Occipital lobe (tissue), 3 donors: ENCODE measurements around the gene SERINC1. TPM values are rescaled to one million over a fixed set of nuclear protein-coding genes. Genes with fewer than 3 reads are reported as not detected.

Experiments used
- DNase-seq: peaks from one replicate; lab custom pipeline; 2025; lab: John Stamatoyannopoulos, UW
- small RNA-seq: library from RNA; depleted of rRNA; stranded (forward); fragments of <200 nt; gene quantifications from one replicate; pipeline ENCODE3, GENCODE V24; 2014
- total RNA-seq: library from RNA; depleted of rRNA; stranded (reverse); fragments of >200 nt; gene quantifications from one replicate; pipeline ENCODE4 v1.2.3, GENCODE V29; 2014

SERINC1 gene
- total RNA-seq, 1 donor from 2014 or later = 735 TPM

GRCh38 chr6:122393351-122393896 is 78.2 kb downstream of the SERINC1 start:
- DNase-seq = no peak

Small RNAs within 50 kb of the gene (small RNA-seq; reads per million reads assigned to genes)
- not detected for gene Z99129.1

Other genes starting within 250 kb of the SERINC1 start
- gene HSF2, start 72.2 kb downstream of the SERINC1 start, total RNA-seq = 88.1 TPM
- 1.7 TPM for gene PKIB, start 138.6 kb upstream of the SERINC1 start, total RNA-seq